ENCODE measurements around the gene PRAMEF5.
"Not testable (repeated sequence)": the region's sequence is repeated elsewhere in the genome, so short reads cannot be mapped to it uniquely, and the experiment has no call there.

PRAMEF5 gene

GRCh38 chr1:13253898-13254297, at the start of gene PRAMEF5:
TSS of gene PRAMEF5 (plus strand) at chr1:13254198. CDS start at chr1:13259269, 5,071 bp downstream.
- not testable (repeated sequence) for H3K4me3 ChIP-seq; DNase-seq (ENCODE audit: low spot score)

GRCh38 chr1:13208712-13209111, 45.3 kb upstream of the PRAMEF5 start:
- not testable (repeated sequence) for DNase-seq (ENCODE audit: low spot score); H3K4me3 ChIP-seq; H3K27ac ChIP-seq

More at GRCh38 chr1:13253898-13254297, at the start of gene PRAMEF5:
- not testable (repeated sequence) for H3K27ac ChIP-seq

GRCh38 chr1:13216619-13217018, 37.4 kb upstream of the PRAMEF5 start:
- not testable (repeated sequence) for H3K4me3 ChIP-seq; DNase-seq (ENCODE audit: low spot score); H3K27ac ChIP-seq

GRCh38 chr1:13219203-13219602, 34.8 kb upstream of the PRAMEF5 start:
- not testable (repeated sequence) for H3K27ac ChIP-seq; H3K4me3 ChIP-seq; DNase-seq (ENCODE audit: low spot score)

- H3K27ac ChIP-seq; H3K4me3 ChIP-seq; DNase-seq (ENCODE audit: low spot score): not testable (repeated sequence)
These were observed 31.2 kb upstream of the PRAMEF5 start for GRCh38 chr1:13222788-13223187.

GRCh38 chr1:13224480-13225060, 29.4 kb upstream of the PRAMEF5 start:
- H3K4me3 ChIP-seq: no peak overlapping the region
- no peak overlapping the region for H3K27ac ChIP-seq
- DNase-seq (ENCODE audit: low spot score): no peak
- no peak for TF ChIP-seq CTCF (IDR thresholded peaks at IDR 0.05)

GRCh38 chr1:13225675-13226204, 28.3 kb upstream of the PRAMEF5 start, which contains the start of gene PRAMEF18:
TSS of gene PRAMEF18 (minus strand) at chr1:13226154. CDS start at chr1:13226106, 48 bp downstream.
- DNase-seq (ENCODE audit: low spot score); H3K4me3 ChIP-seq; H3K27ac ChIP-seq: not testable (repeated sequence)

- DNase-seq (ENCODE audit: low spot score); H3K4me3 ChIP-seq: not testable (repeated sequence)
These were observed 26.5 kb upstream of the PRAMEF5 start for GRCh38 chr1:13227271-13228055.

GRCh38 chr1:13228343-13228781, 25.6 kb upstream of the PRAMEF5 start:
- Histone ChIP-seq H3K27ac (no peak overlapping the region), H3K4me3 (no peak overlapping the region)
- no peak for DNase-seq (ENCODE audit: low spot score)
- TF ChIP-seq CTCF (IDR thresholded peaks at IDR 0.05): no peak

More at GRCh38 chr1:13227271-13228055, 26.5 kb upstream of the PRAMEF5 start:
- not testable (repeated sequence) for H3K27ac ChIP-seq

GRCh38 chr1:13230096-13230495, 23.9 kb upstream of the PRAMEF5 start:
- H3K27ac ChIP-seq; H3K4me3 ChIP-seq; DNase-seq (ENCODE audit: low spot score): not testable (repeated sequence)

- not testable (repeated sequence) for DNase-seq (ENCODE audit: low spot score)
These were observed 23.4 kb upstream of the PRAMEF5 start for GRCh38 chr1:13230601-13231000.

GRCh38 chr1:13231061-13231750, 22.8 kb upstream of the PRAMEF5 start:
- H3K4me3 ChIP-seq; H3K27ac ChIP-seq; DNase-seq (ENCODE audit: low spot score): not testable (repeated sequence)

More at GRCh38 chr1:13230601-13231000, 23.4 kb upstream of the PRAMEF5 start:
- H3K4me3 ChIP-seq, H3K27ac ChIP-seq: not testable (repeated sequence)

- DNase-seq (ENCODE audit: low spot score); H3K27ac ChIP-seq: not testable (repeated sequence)
These were observed 21.9 kb upstream of the PRAMEF5 start for GRCh38 chr1:13232056-13232455.

GRCh38 chr1:13234057-13234456, 19.9 kb upstream of the PRAMEF5 start:
- not testable (repeated sequence) for DNase-seq (ENCODE audit: low spot score)

More at GRCh38 chr1:13232056-13232455, 21.9 kb upstream of the PRAMEF5 start:
- not testable (repeated sequence) for H3K4me3 ChIP-seq

GRCh38 chr1:13237572-13237971, 16.4 kb upstream of the PRAMEF5 start:
- H3K4me3 ChIP-seq; DNase-seq (ENCODE audit: low spot score); H3K27ac ChIP-seq: not testable (repeated sequence)

More at GRCh38 chr1:13234057-13234456, 19.9 kb upstream of the PRAMEF5 start:
- H3K27ac ChIP-seq, H3K4me3 ChIP-seq: not testable (repeated sequence)

GRCh38 chr1:13239633-13240032, 14.4 kb upstream of the PRAMEF5 start:
- H3K4me3 ChIP-seq; DNase-seq (ENCODE audit: low spot score); H3K27ac ChIP-seq: not testable (repeated sequence)

All from coronary artery (tissue), 2 donors.